HG02642 (cell line): Measurements from ENCODE around the gene EMP1.

Experiments
- ATAC-seq: cut with Tn5 transposase; IDR thresholded peaks from one replicate; pipeline ENCODE4 v1.9.1; 2021; ENCODE audit warnings: mild to moderate bottlenecking; ENCODE audit not compliant: unreplicated experiment, poor library complexity

The EMP1 gene, protein sequence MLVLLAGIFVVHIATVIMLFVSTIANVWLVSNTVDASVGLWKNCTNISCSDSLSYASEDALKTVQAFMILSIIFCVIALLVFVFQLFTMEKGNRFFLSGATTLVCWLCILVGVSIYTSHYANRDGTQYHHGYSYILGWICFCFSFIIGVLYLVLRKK

DNA sequence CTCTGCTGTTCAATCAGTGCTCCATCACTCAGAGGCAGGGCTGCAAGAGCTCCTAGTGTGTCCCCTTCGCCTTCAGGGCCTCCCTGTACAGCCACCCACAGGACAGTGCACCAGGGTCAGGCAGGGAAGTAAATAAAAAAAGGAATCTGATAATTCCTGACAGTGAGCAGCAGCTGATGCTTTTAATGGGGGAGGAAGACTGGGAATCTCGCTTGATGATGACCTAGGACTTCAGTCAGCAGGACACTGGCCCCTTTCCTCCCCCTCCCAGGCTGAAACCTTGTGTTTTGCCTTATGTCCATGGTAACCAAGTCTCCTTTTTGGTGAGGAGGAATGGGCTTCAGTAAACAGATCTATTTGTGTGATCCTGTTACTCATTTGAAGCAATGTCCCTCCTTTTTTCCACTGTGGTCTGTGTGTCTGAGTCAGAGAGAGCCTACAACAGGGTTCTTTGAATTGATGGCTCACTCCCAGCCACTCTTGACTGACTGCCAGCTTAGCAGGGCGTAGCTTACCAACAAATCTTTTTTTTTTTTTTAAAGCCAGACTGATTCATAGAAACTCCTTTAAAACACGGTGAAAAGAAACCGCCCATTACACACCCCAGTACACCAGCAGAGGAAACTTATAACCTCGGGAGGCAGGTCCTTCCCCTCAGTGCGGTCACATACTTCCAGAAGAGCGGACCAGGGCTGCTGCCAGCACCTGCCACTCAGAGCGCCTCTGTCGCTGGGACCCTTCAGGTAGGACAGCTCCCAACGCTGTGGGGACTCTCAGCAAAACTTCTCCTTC, at the start of gene EMP1:
Gene EMP1, plus strand, starts transcription at position 597 of the 792 bp plus-strand sequence. CDS start 14,785 bp downstream, outside the sequence.
- peak; percentile 90 for ATAC-seq

DNA sequence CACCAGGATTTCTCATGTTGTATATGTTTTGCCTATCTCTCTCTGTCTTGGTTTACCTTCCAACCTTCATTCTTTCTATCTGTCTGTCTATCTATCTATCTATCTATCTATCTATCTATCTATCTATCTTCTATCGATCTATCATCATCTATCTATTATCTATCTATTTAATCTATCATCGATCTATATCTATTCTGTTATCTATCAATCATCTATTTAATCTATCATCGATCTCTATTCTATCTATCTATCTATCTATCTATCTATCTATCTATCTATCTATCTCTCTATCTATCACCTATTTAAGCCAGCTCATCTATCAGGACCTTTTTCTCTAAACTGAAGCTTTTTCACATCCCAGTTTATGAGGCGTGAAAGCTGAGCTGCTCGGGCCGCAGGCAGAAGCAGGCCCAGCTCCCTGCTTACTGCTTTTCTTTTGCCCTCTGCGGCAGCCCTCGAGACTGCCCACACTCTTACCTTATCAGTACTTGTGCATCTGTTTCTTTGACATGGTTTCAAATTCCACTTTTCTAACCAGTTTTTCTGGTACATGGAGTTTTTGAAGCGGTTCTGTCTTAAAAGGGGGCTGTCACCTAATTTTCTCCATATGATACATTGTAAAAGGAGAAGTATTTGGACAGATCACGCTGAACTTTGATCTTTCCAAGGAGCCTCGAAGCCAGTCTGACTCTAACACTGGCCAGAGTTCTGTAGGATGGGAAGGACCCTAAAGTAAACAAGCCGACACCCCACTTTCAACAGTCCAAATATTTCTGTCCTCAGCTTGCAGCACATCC, 48.6 kb upstream of the EMP1 start:
- ATAC-seq = no peak

DNA sequence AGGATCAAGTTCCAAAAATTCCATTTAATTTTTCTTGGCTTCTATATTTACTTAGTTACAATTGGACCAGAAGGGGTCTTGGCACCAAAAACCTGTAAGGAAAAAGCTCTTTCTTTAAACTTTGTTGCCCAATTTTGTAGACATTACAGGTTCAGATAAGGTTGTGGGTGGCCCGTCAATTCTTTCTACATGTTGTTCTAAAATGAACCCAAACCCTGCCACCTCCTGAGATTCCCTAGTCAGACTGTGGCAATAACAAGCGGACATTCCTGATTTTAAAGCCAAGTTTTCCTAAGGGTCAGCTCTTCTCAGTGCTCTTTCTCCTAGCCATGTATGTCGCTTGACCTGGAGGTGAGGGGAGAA, 48.1 kb upstream of the EMP1 start:
- ATAC-seq = no peak

DNA sequence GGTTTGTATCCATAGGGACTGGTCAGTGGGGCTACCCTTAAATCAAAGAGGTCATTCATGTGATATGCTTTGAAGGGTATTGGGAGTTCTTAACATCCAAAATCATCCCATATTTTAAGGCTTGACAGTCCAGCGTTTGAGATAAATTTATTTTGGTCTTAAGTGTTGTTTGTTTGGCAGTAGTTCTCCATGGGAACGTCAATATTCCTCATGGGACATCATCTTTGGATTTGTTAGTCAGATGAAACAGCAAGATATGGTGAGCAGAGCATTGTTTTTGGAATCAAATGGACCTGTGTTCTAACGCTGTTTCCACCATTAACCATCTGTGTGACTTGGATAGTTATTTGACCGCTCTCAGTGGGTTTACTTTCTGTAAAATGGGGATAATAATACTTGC, 47.1 kb upstream of the EMP1 start:
- no peak for ATAC-seq

DNA sequence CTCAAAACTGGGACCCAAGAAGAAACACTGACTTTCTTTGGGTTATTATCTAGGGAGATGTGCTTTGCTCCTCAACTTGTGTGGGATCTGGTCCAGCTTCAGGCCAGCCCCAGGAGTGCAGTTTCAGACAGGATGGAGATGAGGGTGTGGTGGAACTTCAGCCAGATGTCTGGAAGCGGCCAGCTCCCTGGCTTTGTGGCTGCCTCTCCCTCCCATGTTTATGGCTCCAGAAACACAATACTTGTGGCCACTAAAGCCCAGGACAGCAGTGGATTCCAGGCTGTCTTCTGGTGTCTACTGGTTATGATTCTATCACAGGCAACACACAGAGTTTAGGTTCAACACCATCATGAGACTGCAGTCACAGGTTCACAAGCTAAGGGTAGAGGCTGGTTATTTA, 44.2 kb upstream of the EMP1 start:
- no peak for ATAC-seq

DNA sequence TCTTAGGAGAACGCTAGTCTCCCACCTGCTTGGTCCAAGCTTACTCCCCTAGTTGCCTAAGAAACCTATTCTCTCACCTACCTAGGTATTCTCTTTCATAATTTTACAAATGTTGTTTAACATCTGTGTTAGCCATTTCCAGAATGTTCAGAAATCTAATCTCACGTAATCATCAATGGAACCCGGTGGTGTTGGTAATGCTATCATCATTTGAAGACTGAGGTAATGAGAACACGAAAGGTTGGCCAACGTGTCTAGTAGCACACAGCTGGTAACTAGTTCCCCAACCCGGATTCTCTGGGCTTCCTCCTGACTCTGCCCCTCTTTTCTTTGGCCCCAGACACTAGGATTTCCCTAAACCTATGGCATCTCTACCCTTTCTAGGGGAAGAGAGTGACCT, 43.8 kb upstream of the EMP1 start:
- ATAC-seq = no peak

DNA sequence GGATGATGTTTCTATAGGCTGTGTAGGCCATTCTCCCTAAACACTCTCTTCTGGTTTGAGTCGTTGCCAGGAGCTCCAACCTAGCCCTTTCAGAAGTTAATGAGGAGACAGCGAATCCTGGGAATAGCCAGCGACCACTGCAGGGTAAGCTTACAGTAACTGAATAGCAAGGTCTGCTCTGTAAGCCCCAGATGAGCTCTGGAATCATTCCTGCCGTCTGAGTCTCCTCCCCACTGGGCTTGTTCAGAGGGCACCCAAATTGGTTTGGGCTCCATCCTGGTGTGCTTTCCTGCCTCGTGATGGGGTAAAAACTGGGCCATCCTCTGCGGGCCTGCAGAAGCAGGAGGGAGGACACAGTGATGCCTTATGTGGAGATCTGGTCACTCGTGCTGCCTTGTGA, 43.3 kb upstream of the EMP1 start:
- ATAC-seq = no peak

DNA sequence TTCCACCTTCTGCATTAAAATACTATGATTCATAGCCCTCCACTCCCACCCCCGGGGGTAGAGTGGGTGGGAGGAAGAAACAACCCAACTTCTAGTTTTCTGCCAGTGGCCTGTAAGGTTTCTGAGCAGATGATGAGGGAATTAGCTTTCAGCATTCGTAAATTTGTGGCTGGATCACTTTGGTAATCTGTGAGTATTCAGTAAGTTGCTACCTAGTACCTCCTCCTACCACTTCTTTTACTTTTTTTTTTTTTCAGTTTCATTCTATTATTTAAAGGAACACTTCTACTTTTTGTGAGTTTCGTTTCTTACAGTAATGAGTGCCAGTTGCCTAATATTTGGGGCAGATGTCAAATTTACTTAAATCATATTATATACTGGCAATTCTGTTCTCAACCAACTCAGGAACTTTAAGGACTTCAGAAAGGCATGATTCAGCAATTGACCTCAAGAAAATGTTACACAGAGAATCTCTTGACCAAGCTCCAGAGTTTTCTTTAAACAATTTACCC, 42.4 kb upstream of the EMP1 start:
- no peak for ATAC-seq

DNA sequence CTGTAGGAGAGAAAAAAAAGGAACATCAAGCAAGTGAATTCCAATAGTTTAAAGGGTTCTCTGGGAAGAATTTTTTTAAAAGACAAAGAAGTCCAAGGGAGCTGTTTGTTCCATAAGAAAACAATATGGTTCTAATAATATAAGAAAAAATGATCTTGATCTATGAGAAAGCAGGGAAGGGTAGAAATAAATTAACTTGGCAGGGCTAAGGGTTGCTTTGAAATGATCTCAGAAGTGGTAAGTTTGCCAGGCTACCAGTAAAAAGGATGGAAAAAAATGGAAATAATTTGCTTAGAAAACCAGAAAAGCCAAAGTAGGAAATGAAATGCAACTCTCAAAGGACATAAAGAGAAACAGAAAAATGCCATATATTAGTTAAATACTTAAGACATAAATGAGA, 41.7 kb upstream of the EMP1 start:
- no peak for ATAC-seq

DNA sequence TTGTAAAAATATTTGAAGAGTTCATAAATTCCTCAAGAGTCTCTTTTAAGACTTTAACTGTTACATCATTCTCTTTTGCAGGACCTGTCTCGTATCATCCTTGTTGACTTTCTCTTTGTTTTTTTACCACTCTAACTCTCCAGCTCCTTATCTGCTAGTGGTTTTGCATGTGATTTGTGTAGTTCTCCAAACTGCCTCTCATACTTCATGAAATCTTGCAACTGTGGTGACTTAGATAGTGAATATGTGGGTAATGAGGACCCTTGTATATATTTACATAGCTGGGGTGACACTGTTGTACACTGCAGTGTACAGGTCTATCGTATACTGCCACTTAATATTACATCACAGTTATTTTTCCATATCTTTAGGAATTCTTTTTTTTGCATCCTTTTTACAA, 40.2 kb upstream of the EMP1 start:
- no peak for ATAC-seq

DNA sequence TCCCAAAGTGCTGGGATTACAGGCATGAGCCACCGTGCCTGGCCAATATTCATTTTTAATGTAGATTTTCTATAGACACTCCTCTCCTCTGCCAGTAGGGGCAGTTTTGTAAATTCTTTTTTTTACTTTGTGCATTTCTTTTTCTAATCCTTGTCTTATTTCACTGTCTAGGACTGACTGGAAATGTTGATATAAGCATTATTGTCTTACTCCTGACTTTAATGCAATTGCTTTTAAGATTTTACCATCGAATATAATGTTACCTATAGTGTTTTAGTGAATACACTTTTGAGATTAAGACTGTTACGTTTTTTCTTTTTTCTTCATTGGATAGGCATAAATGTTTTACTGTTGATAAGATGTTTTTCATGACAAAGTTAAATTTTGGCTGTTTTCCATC, 35.4 kb upstream of the EMP1 start:
- ATAC-seq = no peak

DNA sequence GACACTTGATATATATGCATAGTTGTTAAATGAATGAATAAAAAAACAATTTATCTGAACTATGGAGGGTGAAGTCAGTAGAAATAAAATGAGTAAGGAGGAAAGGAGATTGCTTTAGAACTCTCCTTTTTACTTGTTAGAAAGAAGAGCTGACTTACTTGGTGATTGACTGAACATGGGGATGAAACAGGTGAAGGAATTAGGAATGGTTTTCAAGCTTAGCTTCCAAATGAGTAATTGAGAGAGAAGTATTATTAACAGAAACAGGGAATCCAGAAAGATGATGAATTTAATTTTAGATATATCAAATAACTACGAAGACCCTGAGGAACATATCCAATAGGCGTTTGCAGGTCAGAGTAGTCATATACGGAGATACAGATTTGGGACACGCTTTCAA, 33.6 kb upstream of the EMP1 start:
- ATAC-seq = no peak

DNA sequence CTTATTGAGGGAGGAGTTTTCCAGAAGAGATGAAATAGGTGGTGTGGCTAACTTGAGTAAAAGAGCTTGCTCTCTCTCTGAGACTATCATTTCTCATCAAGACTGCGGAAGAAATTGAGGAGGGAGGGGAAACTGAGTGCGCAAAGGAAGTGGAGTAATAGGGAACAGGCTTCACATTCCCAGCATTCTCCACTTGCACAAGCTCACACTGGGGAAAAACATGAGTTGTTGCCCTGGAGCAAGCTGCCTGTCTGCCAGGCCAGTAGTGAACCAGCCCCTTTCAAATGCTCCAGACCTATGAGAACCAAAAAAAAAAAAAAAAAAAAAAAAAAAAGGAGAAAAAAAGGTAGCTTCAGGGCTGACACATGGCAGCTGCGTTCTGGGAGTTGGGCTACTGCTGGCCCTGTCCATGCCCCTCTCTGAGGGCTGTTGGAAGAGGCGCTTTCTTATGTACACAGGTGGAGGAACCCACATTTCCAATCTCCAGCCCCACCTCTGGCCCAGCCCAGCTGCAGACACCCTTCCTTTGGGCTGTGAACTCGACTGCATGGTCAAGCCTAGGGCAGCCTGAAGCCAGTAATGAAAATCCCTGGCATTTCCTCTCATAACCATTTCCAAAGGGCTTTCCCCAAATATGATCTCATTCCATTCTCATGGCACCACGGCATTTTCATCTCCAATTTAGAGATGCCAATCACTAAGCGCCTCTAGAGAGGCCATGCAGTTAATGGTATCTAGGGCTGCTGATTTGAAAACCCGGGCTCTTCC, 32.5 kb upstream of the EMP1 start:
- ATAC-seq = no peak

DNA sequence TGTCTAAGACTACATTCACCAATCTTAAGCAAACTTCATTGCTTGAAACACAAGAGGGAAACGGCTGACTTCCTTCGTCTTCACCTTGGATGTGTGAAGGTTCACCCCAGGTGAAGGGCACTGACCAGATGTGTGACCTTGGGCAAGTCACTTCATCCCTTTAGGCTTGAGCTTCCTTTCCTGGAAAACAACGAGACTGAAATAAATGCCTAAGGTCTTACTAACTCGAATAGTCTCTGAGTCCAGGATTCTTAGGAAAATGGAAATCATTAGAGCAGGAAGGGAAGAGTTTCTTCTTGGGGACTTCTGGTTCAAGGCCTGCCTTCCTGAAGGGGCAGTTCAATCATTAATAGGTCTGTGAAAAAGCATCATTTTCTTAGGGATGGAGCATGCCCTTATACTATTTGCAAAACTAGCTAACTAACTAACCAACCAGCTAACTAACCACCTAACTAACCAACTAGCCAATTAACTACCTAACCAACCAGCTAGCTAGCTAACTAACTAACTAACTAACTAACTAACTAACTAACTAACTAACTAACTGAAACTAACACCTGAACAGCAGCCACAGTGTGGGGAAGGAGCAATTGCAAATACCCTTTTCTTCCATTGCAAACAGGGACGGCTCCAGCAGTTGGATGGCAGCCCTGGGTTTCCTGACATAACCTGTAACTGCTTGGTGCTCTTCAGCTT, 31.5 kb upstream of the EMP1 start:
- no peak for ATAC-seq

DNA sequence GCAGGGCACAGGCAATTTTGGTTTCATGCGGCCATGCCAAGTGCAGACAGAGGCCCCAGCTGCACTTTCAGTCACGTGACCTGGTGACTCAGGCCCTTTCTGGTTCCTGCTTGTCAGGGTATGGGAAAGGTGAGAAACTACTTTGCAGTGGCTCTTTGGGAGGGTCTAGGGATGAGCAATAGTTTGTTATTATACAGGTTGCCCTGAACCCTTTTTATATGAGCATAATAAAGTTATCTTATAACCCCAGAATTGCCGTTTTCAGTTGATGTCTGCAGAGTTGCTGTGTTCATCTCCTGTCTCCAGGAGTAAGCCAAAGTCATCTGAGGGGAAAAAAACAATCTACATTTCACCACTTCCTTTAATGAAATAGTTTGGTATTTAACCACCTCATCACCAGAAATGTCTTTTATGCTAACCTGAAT, 30.9 kb upstream of the EMP1 start:
- ATAC-seq = peak; percentile 84

DNA sequence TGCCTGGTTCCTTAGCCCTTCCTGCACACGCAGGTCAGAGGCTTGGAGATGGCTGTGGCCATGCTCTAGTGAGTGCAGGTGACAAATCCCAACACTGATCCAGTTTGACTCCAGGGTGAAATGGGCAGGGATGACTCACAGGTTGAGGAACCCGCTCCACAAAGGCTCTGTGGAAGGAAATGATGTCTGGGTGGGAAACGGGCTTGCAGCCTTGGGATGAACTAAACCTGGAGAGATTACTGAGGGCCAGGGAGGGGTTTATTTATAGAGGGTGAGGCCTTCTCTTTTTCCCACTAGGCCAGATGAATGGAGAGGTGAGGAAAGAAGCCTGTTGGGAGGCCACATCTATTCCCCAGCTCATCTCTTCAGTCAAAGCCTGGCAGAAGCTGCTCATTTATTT, 29.3 kb upstream of the EMP1 start:
- no peak for ATAC-seq

DNA sequence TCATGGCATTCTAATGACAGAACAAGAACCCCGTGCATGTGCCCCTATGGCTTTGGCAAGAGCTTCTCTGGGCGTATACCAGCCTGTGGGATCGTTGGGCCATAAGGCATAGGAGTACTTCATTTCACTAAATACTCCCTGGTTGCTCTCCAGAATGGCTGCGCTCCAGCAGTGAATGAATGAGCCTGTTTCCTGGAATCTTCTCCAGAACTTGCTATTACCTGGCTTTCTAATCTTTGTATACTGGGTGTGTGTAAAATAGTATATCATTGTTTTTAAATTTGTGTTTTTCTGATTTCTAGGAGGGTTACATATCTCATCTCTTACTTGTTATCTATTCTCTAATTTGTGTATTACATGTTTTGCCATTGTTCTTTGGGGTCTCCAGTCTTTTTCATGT, 28.6 kb upstream of the EMP1 start:
- ATAC-seq = no peak

DNA sequence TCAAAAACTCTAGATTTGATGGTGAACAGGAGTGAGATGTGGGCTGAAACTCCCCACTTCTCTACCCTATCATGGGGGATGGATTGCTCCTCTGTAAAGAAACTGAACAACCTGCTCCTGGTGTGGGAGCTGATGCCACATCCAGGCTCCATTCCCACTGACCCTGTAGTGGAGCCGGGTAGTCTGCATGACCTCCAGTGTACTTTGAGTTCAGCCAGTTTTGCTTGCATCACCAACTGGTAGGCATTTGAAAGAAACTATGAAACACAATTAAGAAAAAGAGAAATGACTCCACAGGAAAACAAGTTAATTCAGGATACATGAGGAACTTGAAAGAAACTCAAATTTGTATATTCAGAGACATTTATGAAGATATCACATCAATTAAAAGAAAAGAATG, 27.3 kb upstream of the EMP1 start:
- no peak for ATAC-seq

DNA sequence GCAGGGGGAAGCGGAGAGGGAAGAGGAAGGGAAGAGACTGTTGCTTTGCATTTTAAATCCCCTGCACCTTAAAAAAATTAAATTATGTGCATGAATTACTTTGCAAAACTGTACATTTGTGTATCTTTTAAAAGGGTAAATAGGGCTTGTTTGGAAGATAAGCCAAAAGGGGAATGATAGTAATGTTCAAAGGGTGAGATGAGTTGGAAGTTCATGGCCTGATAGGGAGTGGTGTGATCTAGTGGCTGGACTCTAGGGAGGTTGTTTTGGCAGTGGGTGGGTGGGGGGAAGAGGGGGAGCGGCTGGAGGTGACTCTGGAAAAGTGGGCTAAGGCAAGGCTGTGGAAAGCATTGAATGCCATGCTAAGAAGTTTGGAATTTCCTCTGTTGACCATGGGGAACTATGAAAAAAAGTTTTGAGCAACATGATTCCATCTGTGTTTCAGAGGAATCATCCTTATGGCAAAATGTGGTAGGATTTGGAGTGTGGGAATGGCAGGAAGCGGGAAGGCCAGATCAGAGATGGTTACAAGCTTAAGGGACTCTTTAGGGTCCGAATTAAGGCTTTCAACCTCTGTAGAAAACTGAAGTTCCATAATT, 25.5 kb upstream of the EMP1 start:
- ATAC-seq = no peak
